GM23248 (cell line): ENCODE measurements around the gene TBC1D22A.

Source experiments
- EZH2 ChIP-seq: fragments of 200-600 bp; sonication (generic); IDR thresholded peaks from 2 replicates; pipeline ENCODE4 v1.6.1; 2018; ENCODE audit warnings: antibody characterized with exemption, mild to moderate bottlenecking; ENCODE audit not compliant: insufficient read depth, poor library complexity, severe bottlenecking
- EZH2phosphoT487 ChIP-seq: fragments of 200-600 bp; sonication (generic); IDR thresholded peaks from 2 replicates; pipeline ENCODE4 v1.6.1; 2018; ENCODE audit warnings: antibody characterized with exemption, moderate library complexity, mild to moderate bottlenecking, low read depth; ENCODE audit not compliant: insufficient read depth

DNA sequence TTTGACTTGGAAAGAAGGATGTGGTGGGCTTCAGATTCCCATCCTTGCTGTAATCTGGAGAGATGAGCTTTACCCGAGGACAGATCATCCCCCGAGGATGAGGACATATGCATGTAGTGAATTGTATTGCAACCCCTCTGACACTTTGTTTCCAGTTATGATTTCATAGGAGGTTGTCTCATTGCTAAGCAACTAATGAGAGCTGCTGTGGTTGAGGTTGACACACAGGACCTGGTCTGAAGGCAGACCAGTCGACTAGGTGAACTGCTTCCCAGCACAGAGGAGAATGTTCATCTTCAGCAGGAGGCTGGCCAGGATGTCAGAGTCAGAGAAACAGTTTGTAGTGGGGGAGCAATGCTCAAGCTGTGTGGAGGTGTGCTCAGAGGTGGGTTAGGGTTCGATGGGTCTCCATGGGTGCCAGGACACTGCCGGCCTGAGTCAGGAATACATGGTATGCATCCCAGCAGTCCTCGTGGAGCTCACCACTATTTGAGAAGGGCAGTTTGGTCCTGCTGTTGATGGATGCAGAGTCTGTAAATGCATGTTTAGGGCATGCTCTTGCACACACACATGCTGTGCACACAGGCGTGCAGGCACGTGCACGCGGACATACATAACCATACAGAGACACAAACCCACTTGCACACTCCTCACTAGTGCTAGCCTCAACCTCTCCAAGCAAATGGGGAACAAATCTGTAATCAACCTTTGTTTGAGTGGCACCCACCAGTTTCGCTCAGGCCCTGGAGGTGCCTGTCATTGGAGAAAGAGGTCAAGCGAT lies 153.7 kb downstream of the TBC1D22A start:
- no peak for TF ChIP-seq EZH2
- TF ChIP-seq EZH2phosphoT487 = no peak
